DND-41 (cell line): ENCODE data around the gene TRAF1.
A peak's percentile ranks its signal among the peaks of the same experiment; 100 is the strongest.

Source experiments
- ATAC-seq: fragments of 200-7000 bp; cut with Tn5 transposase; 3 replicates; pipeline ENCODE4 v1.9.1; 2021; ENCODE audit warnings: low read depth; ENCODE audit not compliant: insufficient read depth
- DNase-seq: peaks from one replicate; pipeline ENCODE4 v3.0.0-alpha.2; 2020
- H2AFZ ChIP-seq: 2 replicates; pipeline ENCODE4 v1.6.0; 2012; ENCODE audit warnings: low read depth, low read length
- H3K27ac ChIP-seq: 2 replicates; pipeline ENCODE4 v1.5.1; 2012; ENCODE audit warnings: low read length, inconsistent platforms
- H3K27me3 ChIP-seq: fragments of 200-600 bp; sonication (generic); 2 replicates; pipeline ENCODE4 v1.6.0; 2012; ENCODE audit warnings: low read length, mild to moderate bottlenecking, inconsistent platforms; ENCODE audit not compliant: insufficient read depth, poor library complexity
- H3K36me3 ChIP-seq: 2 replicates; pipeline ENCODE4 v1.5.1; 2012; ENCODE audit warnings: low read length, inconsistent platforms; ENCODE audit not compliant: insufficient read depth
- H3K4me1 ChIP-seq: 2 replicates; pipeline ENCODE4 v1.5.1; 2012; ENCODE audit warnings: mild to moderate bottlenecking, low read length; ENCODE audit not compliant: insufficient read depth
- H3K4me2 ChIP-seq: 2 replicates; pipeline ENCODE4 v1.6.0; 2012; ENCODE audit warnings: mild to moderate bottlenecking, moderate library complexity, low read length, inconsistent platforms; ENCODE audit not compliant: insufficient read depth
- H3K4me3 ChIP-seq, 2 experiments: fragments of 200-600 bp in 1 of 2; shearing (Covaris generic) in 1 of 2; 2 replicates each; pipeline ENCODE4 v1.5.1; 2012 to 2016; ENCODE audit warnings: inconsistent platforms in 2 of 2, low read length in 2 of 2, mild to moderate bottlenecking in 2 of 2, low read depth in 1 of 2, moderate library complexity in 1 of 2
- H3K79me2 ChIP-seq: 2 replicates; pipeline ENCODE4 v1.6.0; 2012; ENCODE audit warnings: low read length, inconsistent platforms; ENCODE audit not compliant: insufficient read depth
- H3K9ac ChIP-seq: 2 replicates; pipeline ENCODE4 v1.6.0; 2012; ENCODE audit warnings: low read depth, mild to moderate bottlenecking, inconsistent platforms, low read length, moderate library complexity
- H3K9me3 ChIP-seq: 2 replicates; pipeline ENCODE4 v1.5.1; 2012; ENCODE audit warnings: low read length, moderate library complexity, mild to moderate bottlenecking, inconsistent platforms; ENCODE audit not compliant: insufficient read depth, severe bottlenecking
- H4K20me1 ChIP-seq: 2 replicates; pipeline ENCODE4 v1.6.0; 2012; ENCODE audit warnings: low read length; ENCODE audit not compliant: insufficient read depth
- EZH2 ChIP-seq: IDR thresholded peaks from 3 replicates; pipeline ENCODE4 v1.6.1; 2012; ENCODE audit warnings: borderline replicate concordance, low read depth, mild to moderate bottlenecking, moderate library complexity, low read length, inconsistent platforms; ENCODE audit not compliant: severe bottlenecking
- TF ChIP-seq, protein P1 (sequence below): IDR thresholded peaks from 2 replicates; pipeline ENCODE4 v1.5.1; 2012; ENCODE audit warnings: borderline replicate concordance, low read length, moderate library complexity, mild to moderate bottlenecking; ENCODE audit not compliant: poor library complexity, severe bottlenecking; ENCODE audit errors: extremely low read depth

TRAF1 gene

DNA sequence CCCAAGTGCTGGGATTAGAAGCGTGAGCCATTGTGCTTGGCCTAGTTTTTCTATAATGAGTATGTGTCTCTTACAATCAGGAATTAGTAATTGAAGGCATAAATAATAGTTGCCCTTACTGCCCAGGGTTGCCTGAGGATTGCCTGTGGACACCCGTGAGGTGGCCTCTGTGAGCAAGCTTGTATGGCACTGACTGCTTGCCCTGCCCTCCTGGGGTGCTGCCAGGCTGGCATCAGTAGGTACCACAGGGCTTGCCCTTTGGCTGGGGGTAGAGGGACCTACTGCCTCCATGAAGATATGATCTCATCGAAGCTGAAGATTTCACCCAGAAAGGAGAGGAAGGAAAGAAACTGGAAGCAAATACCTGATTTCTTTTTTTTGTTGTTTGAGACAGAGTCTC, 25.8 kb downstream of the TRAF1 start:
- no peaks in the 10 kb centered on the region for H3K36me3 ChIP-seq
- H3K4me3 ChIP-seq, result no peak overlapping the region
- no peak overlapping the region for H3K27ac ChIP-seq
- TF ChIP-seq EZH2, result no peak
- peaks cover 24% of the 10 kb centered on the region for H3K4me1 ChIP-seq
- no peaks in the 10 kb centered on the region for H3K9me3 ChIP-seq
- no peaks in the 10 kb centered on the region for H4K20me1 ChIP-seq
- ATAC-seq (no peak), DNase-seq (no peak)
- H3K79me2 ChIP-seq, result no peaks in the 10 kb centered on the region
- no peak overlapping the region for H2AFZ ChIP-seq
- H3K9ac ChIP-seq, result no peak overlapping the region
- no peak overlapping the region for H3K4me2 ChIP-seq
- no peaks in the 10 kb centered on the region for H3K27me3 ChIP-seq

DNA sequence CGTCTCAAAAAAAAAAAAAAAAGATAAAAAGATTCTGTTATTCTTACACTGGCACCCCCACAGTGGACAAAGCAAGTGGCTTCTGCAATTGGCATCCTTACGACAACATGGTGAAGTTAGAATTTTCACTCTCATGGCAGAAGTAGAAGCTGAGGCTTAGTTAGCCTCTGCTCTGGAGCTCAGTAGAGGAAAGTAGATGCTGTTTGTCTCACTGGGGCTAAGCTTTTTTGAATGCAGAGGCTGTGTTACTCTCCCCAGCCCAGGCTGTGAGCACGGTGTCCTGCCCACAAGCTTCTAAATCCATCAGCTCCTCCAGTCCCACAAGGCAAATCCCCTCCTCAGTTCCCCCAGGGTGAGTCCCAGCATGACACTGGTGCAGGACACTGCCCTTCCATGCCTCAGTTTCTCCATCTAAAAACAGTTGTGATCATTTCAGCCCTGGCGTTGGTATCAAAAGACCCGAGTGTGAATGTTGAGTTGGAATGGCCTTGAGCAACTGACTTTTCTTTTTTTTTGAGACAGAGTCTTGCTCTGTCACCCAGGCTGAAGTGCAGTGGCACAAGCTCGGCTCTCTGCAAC, 27.0 kb downstream of the TRAF1 start:
- no peaks in the 10 kb centered on the region for H3K36me3 ChIP-seq
- no peak for TF ChIP-seq EZH2
- TF ChIP-seq, protein P1, sequence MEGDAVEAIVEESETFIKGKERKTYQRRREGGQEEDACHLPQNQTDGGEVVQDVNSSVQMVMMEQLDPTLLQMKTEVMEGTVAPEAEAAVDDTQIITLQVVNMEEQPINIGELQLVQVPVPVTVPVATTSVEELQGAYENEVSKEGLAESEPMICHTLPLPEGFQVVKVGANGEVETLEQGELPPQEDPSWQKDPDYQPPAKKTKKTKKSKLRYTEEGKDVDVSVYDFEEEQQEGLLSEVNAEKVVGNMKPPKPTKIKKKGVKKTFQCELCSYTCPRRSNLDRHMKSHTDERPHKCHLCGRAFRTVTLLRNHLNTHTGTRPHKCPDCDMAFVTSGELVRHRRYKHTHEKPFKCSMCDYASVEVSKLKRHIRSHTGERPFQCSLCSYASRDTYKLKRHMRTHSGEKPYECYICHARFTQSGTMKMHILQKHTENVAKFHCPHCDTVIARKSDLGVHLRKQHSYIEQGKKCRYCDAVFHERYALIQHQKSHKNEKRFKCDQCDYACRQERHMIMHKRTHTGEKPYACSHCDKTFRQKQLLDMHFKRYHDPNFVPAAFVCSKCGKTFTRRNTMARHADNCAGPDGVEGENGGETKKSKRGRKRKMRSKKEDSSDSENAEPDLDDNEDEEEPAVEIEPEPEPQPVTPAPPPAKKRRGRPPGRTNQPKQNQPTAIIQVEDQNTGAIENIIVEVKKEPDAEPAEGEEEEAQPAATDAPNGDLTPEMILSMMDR, result no peak
- H3K9me3 ChIP-seq, result no peaks in the 10 kb centered on the region
- no peak for DNase-seq
- H3K9ac ChIP-seq, result no peak overlapping the region
- H3K4me1 ChIP-seq, result peaks cover 24% of the 10 kb centered on the region
- ATAC-seq, result no peak
- H3K4me2 ChIP-seq, result no peak overlapping the region
- no peak overlapping the region for H3K27ac ChIP-seq
- H2AFZ ChIP-seq, result no peak overlapping the region
- no peaks in the 10 kb centered on the region for H3K27me3 ChIP-seq
- no peaks in the 10 kb centered on the region for H3K79me2 ChIP-seq
- H3K4me3 ChIP-seq, result no peak overlapping the region
- no peaks in the 10 kb centered on the region for H4K20me1 ChIP-seq

DNA sequence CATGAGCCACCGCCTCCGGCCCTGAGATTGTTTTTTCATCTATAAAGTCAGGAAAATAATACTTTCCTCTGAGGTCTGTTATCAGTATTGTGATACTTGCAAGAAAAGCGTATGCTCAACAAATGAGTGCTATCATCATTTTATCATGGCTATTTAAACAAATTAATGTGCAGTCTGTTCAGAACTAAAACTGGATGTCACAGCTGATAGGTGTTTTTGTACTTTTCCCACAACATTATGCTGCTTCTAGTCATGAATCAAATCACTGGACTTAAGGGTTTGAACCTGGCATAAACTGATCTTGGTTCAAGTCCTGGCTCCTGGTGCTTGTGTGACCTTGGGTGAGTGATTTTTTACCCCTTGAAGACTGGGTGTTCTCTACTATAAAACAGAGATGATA, 28.2 kb downstream of the TRAF1 start:
- Histone ChIP-seq H2AFZ (no peak overlapping the region), H3K27me3 (no peaks in the 10 kb centered on the region), H3K4me3 (no peak overlapping the region), H3K27ac (no peak overlapping the region), H4K20me1 (no peaks in the 10 kb centered on the region), H3K4me1 (peaks cover 29% of the 10 kb centered on the region), H3K9me3 (no peaks in the 10 kb centered on the region), H3K4me2 (no peak overlapping the region), H3K36me3 (no peaks in the 10 kb centered on the region), H3K79me2 (no peaks in the 10 kb centered on the region), H3K9ac (no peak overlapping the region)
- no peak for DNase-seq
- ATAC-seq, result no peak
- TF ChIP-seq EZH2, result no peak
- TF ChIP-seq, protein P1, result no peak

DNA sequence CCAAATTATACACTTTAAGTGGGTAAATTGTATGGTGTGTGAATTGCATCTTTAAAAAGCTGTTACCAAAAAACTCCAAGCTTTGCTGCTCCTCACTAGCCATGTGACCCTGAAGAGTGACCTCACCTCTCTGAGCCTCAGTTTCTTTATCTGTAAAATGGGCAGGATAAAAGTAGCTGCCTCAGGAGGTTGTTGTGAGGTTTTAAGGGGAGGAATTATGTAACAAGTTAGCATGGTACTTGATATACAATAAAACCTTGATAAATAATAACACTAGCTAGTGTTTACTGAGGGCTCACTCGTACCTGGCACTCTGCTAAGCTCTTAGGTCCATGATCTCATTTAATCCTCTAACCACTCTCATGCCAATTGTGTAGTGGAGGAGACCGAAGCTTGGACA, 30.6 kb downstream of the TRAF1 start:
- no peaks in the 10 kb centered on the region for H4K20me1 ChIP-seq
- DNase-seq (no peak), ATAC-seq (no peak)
- H3K4me3 ChIP-seq, result no peak overlapping the region
- no peak overlapping the region for H2AFZ ChIP-seq
- H3K9me3 ChIP-seq, result no peaks in the 10 kb centered on the region
- no peaks in the 10 kb centered on the region for H3K79me2 ChIP-seq
- peak overlapping the region; percentile 24; the same call in 1 of the 2 replicates for H3K27ac ChIP-seq
- H3K4me2 ChIP-seq, result no peak overlapping the region
- H3K4me1 ChIP-seq, result peaks cover 46% of the 10 kb centered on the region
- no peaks in the 10 kb centered on the region for H3K27me3 ChIP-seq
- TF ChIP-seq, protein P1, result no peak
- TF ChIP-seq EZH2, result no peak
- no peaks in the 10 kb centered on the region for H3K36me3 ChIP-seq
- no peak overlapping the region for H3K9ac ChIP-seq
